Activated T-cell treated with anti-CD3 and anti-CD28 coated beads for 4 hours (primary cell): Measurements from ENCODE around the gene SH3GL2.

ENCODE experiments used
- DNase-seq: peaks from one replicate; pipeline ENCODE4 v3.0.0-alpha.2; 2020

Gene SH3GL2

GRCh38 chr9:17665450-17665849, 86.6 kb downstream of the SH3GL2 start:
- no peak for DNase-seq

- DNase-seq, result no peak
Observed at GRCh38 chr9:17669206-17669605, 90.3 kb downstream of the SH3GL2 start.

GRCh38 chr9:17682684-17683083, 103.8 kb downstream of the SH3GL2 start:
- no peak for DNase-seq

GRCh38 chr9:17688834-17689233, 110.0 kb downstream of the SH3GL2 start:
- no peak for DNase-seq

- DNase-seq, result no peak
Observed at GRCh38 chr9:17694336-17694735, 115.5 kb downstream of the SH3GL2 start.

- no peak for DNase-seq
Observed at GRCh38 chr9:17695482-17695881, 116.6 kb downstream of the SH3GL2 start.

GRCh38 chr9:17699615-17700330, 120.9 kb downstream of the SH3GL2 start:
- DNase-seq, result no peak

- no peak for DNase-seq
Observed at GRCh38 chr9:17706347-17706746, 127.5 kb downstream of the SH3GL2 start.

GRCh38 chr9:17719053-17719452, 140.2 kb downstream of the SH3GL2 start:
- no peak for DNase-seq

- no peak for DNase-seq
Observed at GRCh38 chr9:17721954-17722353, 143.1 kb downstream of the SH3GL2 start.

GRCh38 chr9:17723656-17724055, 144.8 kb downstream of the SH3GL2 start:
- DNase-seq, result no peak

- no peak for DNase-seq
Observed at GRCh38 chr9:17725399-17726010, 146.6 kb downstream of the SH3GL2 start.

GRCh38 chr9:17726298-17726697, 147.4 kb downstream of the SH3GL2 start:
- DNase-seq, result no peak

- DNase-seq, result no peak
Observed at GRCh38 chr9:17730899-17731298, 152.0 kb downstream of the SH3GL2 start.

- no peak for DNase-seq
Observed at GRCh38 chr9:17731308-17731707, 152.4 kb downstream of the SH3GL2 start.

GRCh38 chr9:17734674-17735073, 155.8 kb downstream of the SH3GL2 start:
- no peak for DNase-seq

- DNase-seq, result no peak
Observed at GRCh38 chr9:17735859-17736258, 157.0 kb downstream of the SH3GL2 start.

- DNase-seq, result no peak
Observed at GRCh38 chr9:17739022-17739421, 160.2 kb downstream of the SH3GL2 start.

- DNase-seq, result no peak
Observed at GRCh38 chr9:17739736-17740135, 160.9 kb downstream of the SH3GL2 start.

GRCh38 chr9:17742067-17742466, 163.2 kb downstream of the SH3GL2 start:
- no peak for DNase-seq

GRCh38 chr9:17744786-17745185, 165.9 kb downstream of the SH3GL2 start:
- no peak for DNase-seq

GRCh38 chr9:17750269-17750668, 171.4 kb downstream of the SH3GL2 start:
- DNase-seq, result no peak

GRCh38 chr9:17751486-17751885, 172.6 kb downstream of the SH3GL2 start:
- DNase-seq, result no peak

GRCh38 chr9:17752021-17752420, 173.2 kb downstream of the SH3GL2 start:
- DNase-seq, result no peak

GRCh38 chr9:17757816-17758215, 178.9 kb downstream of the SH3GL2 start:
- no peak for DNase-seq
